Prostate gland (tissue), 2 donors: ENCODE measurements around the gene PPP1R17.

ENCODE experiments used
- POLR2A ChIP-seq: fragments of 450-650 bp; IDR thresholded peaks from one replicate; pipeline ENCODE4 v1.6.1; 2016; ENCODE audit warnings: antibody characterized with exemption, mild to moderate bottlenecking
- TF ChIP-seq, protein P1 (sequence below), 4 experiments: fragments of 200-600 bp in 2 of 4; fragments of 450-650 bp in 2 of 4; sonication (generic) in 2 of 4; IDR thresholded peaks; 1 replicate in 3 of 4; 2 replicates in 1 of 4; pipeline ENCODE4 v1.5.1; 2016 to 2019; ENCODE audit warnings: antibody characterized with exemption in 4 of 4, mild to moderate bottlenecking in 2 of 4, moderate library complexity in 2 of 4

- no peak for TF ChIP-seq POLR2A
- TF ChIP-seq, protein P1, sequence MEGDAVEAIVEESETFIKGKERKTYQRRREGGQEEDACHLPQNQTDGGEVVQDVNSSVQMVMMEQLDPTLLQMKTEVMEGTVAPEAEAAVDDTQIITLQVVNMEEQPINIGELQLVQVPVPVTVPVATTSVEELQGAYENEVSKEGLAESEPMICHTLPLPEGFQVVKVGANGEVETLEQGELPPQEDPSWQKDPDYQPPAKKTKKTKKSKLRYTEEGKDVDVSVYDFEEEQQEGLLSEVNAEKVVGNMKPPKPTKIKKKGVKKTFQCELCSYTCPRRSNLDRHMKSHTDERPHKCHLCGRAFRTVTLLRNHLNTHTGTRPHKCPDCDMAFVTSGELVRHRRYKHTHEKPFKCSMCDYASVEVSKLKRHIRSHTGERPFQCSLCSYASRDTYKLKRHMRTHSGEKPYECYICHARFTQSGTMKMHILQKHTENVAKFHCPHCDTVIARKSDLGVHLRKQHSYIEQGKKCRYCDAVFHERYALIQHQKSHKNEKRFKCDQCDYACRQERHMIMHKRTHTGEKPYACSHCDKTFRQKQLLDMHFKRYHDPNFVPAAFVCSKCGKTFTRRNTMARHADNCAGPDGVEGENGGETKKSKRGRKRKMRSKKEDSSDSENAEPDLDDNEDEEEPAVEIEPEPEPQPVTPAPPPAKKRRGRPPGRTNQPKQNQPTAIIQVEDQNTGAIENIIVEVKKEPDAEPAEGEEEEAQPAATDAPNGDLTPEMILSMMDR (IDR thresholded peaks at IDR 0.05): no peak
Observed at GRCh38 chr7:31705377-31705776, 18.4 kb downstream of the PPP1R17 start.
